ENCODE data around the gene SHOC2.

DNA sequence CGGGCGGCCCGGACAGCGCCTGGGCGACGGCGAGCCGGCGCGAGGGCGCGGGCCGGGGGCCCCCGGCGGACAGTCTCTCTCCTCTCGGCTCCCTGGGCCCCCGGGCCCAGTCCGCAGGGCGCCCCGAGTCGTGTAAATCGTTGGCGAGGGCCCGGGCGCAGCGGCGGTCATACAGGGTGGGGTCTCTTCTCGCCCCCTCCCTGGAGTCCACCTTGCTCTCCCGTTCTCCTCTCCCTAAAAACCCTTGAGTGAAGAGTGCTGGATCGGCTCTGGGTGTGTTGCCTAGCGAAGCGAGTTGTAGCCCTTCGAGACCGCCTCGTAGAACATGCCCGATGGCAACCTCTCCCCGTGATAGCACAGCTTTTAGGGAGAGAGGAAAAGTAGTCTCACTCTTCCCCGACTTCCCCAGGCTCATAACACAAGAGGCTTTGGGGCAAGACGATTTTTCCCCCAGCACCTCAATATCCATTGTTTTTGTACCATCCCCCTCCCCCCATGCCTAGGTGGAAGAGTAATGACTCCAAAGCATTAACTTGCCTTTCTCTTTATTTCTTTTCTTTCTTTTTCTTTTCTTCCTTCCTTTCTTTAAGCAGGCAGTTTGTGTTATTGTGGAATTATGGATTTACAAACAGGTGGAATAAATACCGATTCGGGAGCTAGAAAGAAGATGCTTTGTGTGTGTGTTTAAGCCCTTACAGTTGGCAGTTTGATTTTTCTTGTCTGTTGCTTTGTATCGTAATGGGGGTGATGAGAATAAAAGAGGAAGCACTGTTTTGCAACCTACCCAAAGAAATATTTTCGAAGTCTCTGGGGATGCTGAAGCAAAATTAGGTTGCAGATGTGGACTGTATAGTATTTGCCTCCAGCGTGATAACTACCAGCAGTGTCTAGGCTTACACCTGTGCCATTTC lies 822 bp downstream of the SHOC2 start:
- peak; percentile 51 for TF ChIP-seq POLR2A (IDR thresholded peaks at IDR 0.05; ENCODE audit: extremely low read depth, insufficient read length)
- no peak for TF ChIP-seq CTCF (IDR thresholded peaks at IDR 0.05; ENCODE audit: low read depth, low read length)
- TF ChIP-seq, protein P1, sequence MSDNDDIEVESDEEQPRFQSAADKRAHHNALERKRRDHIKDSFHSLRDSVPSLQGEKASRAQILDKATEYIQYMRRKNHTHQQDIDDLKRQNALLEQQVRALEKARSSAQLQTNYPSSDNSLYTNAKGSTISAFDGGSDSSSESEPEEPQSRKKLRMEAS (IDR thresholded peaks at IDR 0.05; ENCODE audit: low read depth, low read length), result peak; percentile 67; the same call in 1 of the 2 replicates
